RWPE1 (cell line): Measurements from ENCODE around the gene CYTH1.

Source experiments
- CTCF ChIA-PET: fragments of 350-600 bp; sonication (Branson Sonifier 250); formaldehyde crosslinking; extraction: SDS; loops from one replicate; lab custom pipeline; 2021; lab: Yijun Ruan, JAX
- POLR2A ChIA-PET: fragments of 400-600 bp; formaldehyde crosslinking; extraction: SDS; loops from one replicate; lab custom pipeline; 2020; ENCODE audit warnings: antibody characterized with exemption; ENCODE audit not compliant: low non-redundant PET; lab: Yijun Ruan, JAX
- DNase-seq: peaks from one replicate; pipeline ENCODE4 v3.0.0; 2012; ENCODE audit warnings: low spot score
- H3K27ac ChIP-seq: fragments of 450-650 bp; 2 replicates; pipeline ENCODE4 v1.5.1; 2017
- TF ChIP-seq, protein P1 (sequence below): fragments of 450-650 bp; conservative IDR thresholded peaks from 2 replicates; pipeline ENCODE4 v1.5.1; 2017; ENCODE audit warnings: low read depth, mild to moderate bottlenecking

Gene CYTH1

DNA sequence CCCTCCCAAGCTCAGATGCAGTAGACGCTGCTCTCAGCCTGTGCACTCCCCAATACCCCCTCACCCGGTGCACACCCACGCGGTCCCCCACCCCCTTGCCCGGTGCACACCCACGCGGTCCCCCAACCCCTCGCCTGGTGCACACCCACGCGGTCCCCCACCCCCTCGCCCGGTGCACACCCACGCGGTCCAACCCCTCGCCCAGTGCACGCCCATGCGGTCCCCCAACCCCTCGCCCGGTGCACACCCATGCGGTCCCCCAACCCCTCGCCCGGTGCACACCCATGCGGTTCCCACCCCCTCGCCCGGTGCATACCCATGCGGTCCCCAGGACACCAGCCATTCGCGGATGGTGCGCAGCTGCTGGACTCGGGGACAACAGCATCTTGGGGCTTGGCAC lies 19.9 kb upstream of the CYTH1 start:
- DNase-seq: no peak
- H3K27ac ChIP-seq: peak overlapping the region; percentile 70
- TF ChIP-seq, protein P1, sequence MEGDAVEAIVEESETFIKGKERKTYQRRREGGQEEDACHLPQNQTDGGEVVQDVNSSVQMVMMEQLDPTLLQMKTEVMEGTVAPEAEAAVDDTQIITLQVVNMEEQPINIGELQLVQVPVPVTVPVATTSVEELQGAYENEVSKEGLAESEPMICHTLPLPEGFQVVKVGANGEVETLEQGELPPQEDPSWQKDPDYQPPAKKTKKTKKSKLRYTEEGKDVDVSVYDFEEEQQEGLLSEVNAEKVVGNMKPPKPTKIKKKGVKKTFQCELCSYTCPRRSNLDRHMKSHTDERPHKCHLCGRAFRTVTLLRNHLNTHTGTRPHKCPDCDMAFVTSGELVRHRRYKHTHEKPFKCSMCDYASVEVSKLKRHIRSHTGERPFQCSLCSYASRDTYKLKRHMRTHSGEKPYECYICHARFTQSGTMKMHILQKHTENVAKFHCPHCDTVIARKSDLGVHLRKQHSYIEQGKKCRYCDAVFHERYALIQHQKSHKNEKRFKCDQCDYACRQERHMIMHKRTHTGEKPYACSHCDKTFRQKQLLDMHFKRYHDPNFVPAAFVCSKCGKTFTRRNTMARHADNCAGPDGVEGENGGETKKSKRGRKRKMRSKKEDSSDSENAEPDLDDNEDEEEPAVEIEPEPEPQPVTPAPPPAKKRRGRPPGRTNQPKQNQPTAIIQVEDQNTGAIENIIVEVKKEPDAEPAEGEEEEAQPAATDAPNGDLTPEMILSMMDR: no peak
- POLR2A ChIA-PET: no interaction called here
- CTCF ChIA-PET: interaction anchor here (0.7 kb wide), 1 partner anchor 19 kb away, joined by 3 read pairs; no protein-coding TSS in a partner anchor

DNA sequence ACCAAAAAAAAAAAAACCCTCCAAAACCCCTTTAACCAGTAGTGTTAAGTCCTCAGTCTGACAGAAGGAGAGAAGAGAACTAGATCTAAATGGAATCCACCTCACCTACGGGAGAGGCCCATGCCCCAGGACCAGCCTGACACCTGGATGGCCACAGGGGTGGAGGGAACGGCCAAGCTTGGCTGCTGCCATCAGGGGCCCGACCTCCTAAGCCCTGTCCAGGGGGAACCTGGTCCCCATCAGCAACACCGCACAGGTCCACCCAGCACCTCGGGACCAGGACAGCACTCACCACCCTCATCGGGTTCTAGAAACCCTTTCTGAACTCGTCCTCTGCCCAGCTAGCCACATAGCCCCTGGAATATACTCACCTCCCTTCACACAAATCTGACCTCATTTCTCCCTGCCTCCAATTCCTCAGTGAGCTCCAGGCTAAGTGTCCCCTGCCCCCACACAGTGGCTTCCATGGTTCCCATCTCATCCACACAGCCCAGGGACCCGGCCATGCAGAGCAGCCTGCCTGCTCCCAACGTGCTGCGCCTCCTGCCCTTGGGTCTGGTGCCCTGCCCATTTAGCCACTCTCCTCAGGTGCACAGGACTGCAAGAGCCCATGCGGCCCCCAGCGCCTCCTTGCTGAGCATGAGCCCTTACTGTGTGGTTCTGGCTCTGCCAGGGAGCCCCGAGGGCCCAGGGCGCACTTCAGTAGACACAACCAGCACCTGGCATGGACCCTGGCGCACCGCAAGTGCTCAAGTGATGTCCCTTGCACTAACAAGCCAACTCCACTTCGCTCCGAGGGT lies 18.3 kb upstream of the CYTH1 start:
- POLR2A ChIA-PET: no interaction called here
- DNase-seq: no peak
- H3K27ac ChIP-seq: peak overlapping the region; percentile 70
- CTCF ChIA-PET: no interaction called here
- TF ChIP-seq, protein P1: no peak

DNA sequence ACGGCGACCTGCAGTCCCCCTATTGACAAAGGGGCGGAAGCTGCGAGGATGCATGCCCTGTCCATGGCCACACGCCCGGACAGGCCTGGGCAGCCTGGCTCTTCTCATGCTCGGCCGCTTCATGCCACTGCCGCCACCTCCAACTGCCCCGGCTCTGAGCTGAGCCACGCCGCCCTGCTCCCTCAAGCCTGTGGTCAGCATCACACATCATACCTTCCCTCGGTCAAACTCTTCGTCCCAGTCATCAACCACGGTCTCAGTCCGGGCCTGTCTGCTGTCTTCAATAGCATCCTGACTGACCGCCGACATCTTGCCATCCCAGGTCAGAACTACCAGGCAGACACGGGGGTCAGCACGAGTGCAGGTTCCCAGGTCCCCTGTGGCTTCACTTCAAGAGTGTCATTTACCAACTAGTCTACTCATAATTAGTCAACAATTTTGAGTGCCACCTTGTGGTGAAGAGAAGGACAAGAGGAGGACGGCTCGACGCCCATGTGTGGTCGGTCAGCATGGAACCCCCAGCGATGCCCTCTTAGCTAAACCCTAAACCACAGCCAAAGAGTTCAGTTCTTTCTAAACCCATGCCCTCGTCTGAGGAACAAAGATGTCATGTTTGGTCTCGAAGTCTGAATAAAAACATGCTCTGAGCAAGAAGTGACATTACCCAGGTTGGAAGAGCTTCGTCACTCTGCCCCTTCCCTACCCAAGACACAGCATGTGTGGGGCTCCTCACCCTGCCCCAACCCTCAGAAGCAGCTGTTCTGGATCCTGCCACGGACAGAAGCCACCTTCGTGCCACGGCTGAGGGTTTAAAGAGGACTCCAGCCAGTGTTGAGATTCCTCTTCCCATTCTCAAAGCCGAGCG lies 16.9 kb upstream of the CYTH1 start:
- ChIA-PET POLR2A (interaction anchor here (0.5 kb wide), 1 partner anchor 85 kb away, joined by 3 read pairs; no protein-coding TSS in a partner anchor), CTCF (interaction anchor here (0.6 to 0.7 kb wide), 2 partner anchors 99 to 277 kb away, joined by 3 to 4 read pairs; no protein-coding TSS in a partner anchor)
- DNase-seq: no peak
- H3K27ac ChIP-seq: peak overlapping the region; percentile 48
- TF ChIP-seq, protein P1: peak; percentile 50

DNA sequence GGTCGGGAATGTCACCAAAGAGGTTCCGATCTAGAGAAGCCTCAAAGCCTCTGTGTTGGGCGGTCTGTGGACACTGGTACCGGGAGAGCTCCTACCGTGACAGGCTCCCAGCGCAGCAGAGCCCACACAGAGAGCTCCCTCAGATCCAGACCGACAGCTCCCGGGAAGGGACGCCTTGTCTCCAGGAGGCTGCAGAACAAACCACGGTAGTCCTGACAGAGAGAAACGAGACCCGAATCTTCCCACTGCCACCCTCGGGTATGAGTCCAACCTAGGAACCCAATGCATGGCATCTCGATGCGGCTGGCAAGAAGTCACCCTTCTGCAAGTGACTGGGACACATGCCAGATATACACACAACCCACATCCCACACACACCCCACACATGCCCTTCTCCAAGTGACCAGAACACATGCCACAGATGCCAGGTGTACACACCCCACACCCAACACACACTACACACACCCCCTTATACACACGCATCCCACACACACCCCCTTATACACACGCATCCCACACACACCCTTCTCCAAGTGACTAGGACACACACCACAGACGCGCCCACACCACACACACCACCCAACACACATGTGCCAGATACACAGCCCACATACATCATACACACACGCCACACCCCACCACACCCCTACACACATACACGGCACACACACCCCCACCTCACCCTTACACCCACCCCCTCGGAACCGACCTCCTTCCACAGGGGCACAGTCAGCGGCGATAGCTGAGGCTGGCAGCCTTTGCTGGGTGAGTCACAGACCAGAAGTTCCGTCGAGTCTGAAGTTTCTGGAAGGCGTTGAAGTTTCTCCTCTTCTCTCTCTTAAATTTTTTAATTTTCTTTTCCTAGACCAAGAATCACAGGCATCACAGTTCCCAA lies 15.9 kb upstream of the CYTH1 start:
- TF ChIP-seq, protein P1: no peak
- DNase-seq: no peak
- POLR2A ChIA-PET: no interaction called here
- CTCF ChIA-PET: interaction anchor here (0.7 to 0.9 kb wide), 2 partner anchors 12 to 100 kb away, joined by 3 to 4 read pairs; no protein-coding TSS in a partner anchor
- H3K27ac ChIP-seq: peak overlapping the region; percentile 48

DNA sequence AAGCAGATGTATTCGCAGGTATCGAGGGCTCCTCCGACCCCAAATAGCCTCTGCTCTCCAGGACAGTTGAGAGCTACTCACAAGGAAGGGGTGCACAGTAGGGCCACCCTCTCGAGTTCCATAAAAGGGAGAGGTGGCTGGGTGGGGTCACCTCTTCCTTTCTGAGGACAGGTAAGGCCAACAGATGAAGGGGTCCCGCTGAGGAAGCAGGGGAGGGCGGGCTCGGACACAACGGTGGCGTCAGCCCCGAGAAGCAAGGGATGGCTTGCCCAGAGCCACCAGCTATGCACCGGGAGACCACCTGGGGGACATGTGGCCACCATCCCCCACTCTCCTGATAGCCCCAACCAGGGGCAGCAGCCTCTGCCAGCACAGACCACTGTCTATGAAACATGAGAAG lies 15.1 kb upstream of the CYTH1 start:
- peak overlapping the region; percentile 48 for H3K27ac ChIP-seq
- ChIA-PET POLR2A (no interaction called here), CTCF (interaction anchor here (0.9 kb wide), 1 partner anchor 12 kb away, joined by 4 read pairs; no protein-coding TSS in a partner anchor)
- DNase-seq: no peak
- TF ChIP-seq, protein P1: no peak
